Measurements from ENCODE around the gene INTU. TPM values are rescaled to one million over a fixed set of nuclear protein-coding genes. Genes with fewer than 3 reads are reported as not detected.
A peak's percentile ranks its signal among the peaks of the same experiment; 100 is the strongest.

Gene INTU
- total and polyA plus RNA-seq, 9 of the 15 experiments (the other 6 are each of a cell fraction or from before 2014, with no cell fraction given): 1.5 to 8.9 (median 3.9) TPM

DNA sequence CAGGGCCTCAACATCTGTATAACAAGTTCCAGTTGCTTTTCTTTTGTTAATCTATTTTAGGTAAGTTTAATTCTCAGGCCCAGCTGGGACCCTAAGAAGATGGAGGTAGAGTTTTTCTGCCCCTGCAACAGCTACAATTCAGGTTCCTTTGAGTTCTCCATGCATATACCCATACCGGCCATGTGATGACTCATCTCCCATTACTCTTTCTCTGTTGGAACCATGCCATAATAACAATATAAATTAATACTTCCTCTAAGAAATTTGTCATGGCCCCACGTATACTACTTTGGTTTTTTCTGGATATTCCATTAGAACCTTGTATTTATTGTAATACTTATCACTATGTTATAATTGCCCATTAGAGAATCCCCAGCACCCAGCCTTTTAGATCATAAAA, 1.3 kb upstream of the INTU start:
- no peak overlapping the region for H3K4me2 ChIP-seq (ENCODE audit: insufficient read depth, low read length)
- H3K79me2 ChIP-seq (ENCODE audit: control insufficient read depth, insufficient read depth, low read length): peaks cover 6% of the 10 kb centered on the region; the same call in 1 of the 3 replicates
- ATAC-seq: no peak
- ChIA-PET POLR2A (interaction anchor here (0.7 to 1.4 kb wide), 2 partner anchors 11 to 132 kb away, joined by 3 read pairs; no protein-coding TSS in a partner anchor), CTCF (ENCODE audit: low intra/inter-chr PET ratio) (no interaction called here)
- 11% methylated on average over 2 of the region's 2 CpGs for WGBS (ENCODE audit: insufficient coverage, low coverage, missing lambda C conversion rate)
- no peak overlapping the region for H3K4me3 ChIP-seq
- peaks cover 0 to 3% of the 10 kb centered on the region in 2 experiments; a peak in 2 of 5 replicates for H3K4me1 ChIP-seq (replicated peaks in 1 of 2; ENCODE audit: control insufficient read depth in 2 of 2, insufficient read depth in 2 of 2, low read length in 2 of 2)
- peak in 3 of 4 experiments; percentile 13 to 30 (median 14) for DNase-seq (ENCODE audit: extremely low read depth in 1 of 4, low spot score in 3 of 4)
- FAIRE-seq: no peak
- in situ Hi-C loops (cut with MboI): no loop called here
- H3K36me3 ChIP-seq (ENCODE audit: control insufficient read depth, insufficient read depth, low read length): no peaks in the 10 kb centered on the region
- H3K9me1 ChIP-seq (ENCODE audit: control insufficient read depth, insufficient read depth, low read length): no peaks in the 10 kb centered on the region
- intact Hi-C loops (cut with micrococcal nuclease): no loop called here
- H3K9me3 ChIP-seq (replicated peaks; ENCODE audit: control insufficient read depth, insufficient read depth, low read depth, low read length): no peaks in the 10 kb centered on the region
- H3K27me3 ChIP-seq (ENCODE audit: control insufficient read depth in 2 of 2, insufficient read depth in 2 of 2, low read length in 2 of 2): no peaks in the 10 kb centered on the region
- BruUV-seq (replicated peaks): no TSS peak
- peak overlapping the region; percentile 16; the same call in 1 of the 3 replicates for H3K27ac ChIP-seq (ENCODE audit: extremely low read depth, low read depth, low read length)
- H4K20me1 ChIP-seq (replicated peaks; ENCODE audit: control insufficient read depth, insufficient read depth, low read length): no peaks in the 10 kb centered on the region
- no peak overlapping the region for H3K9ac ChIP-seq (ENCODE audit: insufficient read depth in 1 of 2, low read depth in 2 of 2, low read length in 2 of 2)
- peak overlapping the region; percentile 97 for H2AFZ ChIP-seq (ENCODE audit: low read depth, low read length)
- peak; percentile 79 for TF ChIP-seq NFIC (IDR thresholded peaks at IDR 0.05)
- TF ChIP-seq, protein P1, sequence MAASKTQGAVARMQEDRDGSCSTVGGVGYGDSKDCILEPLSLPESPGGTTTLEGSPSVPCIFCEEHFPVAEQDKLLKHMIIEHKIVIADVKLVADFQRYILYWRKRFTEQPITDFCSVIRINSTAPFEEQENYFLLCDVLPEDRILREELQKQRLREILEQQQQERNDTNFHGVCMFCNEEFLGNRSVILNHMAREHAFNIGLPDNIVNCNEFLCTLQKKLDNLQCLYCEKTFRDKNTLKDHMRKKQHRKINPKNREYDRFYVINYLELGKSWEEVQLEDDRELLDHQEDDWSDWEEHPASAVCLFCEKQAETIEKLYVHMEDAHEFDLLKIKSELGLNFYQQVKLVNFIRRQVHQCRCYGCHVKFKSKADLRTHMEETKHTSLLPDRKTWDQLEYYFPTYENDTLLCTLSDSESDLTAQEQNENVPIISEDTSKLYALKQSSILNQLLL (CRISPR knock-in tag; IDR thresholded peaks at IDR 0.05; ENCODE audit: borderline replicate concordance): no peak
- no peak for TF ChIP-seq HSF4 (CRISPR knock-in tag; IDR thresholded peaks at IDR 0.05; ENCODE audit: borderline replicate concordance)
- TF ChIP-seq SRSF3 (IDR thresholded peaks at IDR 0.05; ENCODE audit: insufficient read depth, low read length): no peak
- no peak for TF ChIP-seq POU5F1 (IDR thresholded peaks at IDR 0.05; ENCODE audit: borderline replicate concordance, low read depth, low read length, partially characterized antibody)
- no peak for TF ChIP-seq HDAC8 (tag; IDR thresholded peaks at IDR 0.05)
- TF ChIP-seq, protein P2, sequence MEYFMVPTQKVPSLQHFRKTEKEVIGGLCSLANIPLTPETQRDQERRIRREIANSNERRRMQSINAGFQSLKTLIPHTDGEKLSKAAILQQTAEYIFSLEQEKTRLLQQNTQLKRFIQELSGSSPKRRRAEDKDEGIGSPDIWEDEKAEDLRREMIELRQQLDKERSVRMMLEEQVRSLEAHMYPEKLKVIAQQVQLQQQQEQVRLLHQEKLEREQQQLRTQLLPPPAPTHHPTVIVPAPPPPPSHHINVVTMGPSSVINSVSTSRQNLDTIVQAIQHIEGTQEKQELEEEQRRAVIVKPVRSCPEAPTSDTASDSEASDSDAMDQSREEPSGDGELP (CRISPR knock-in tag; IDR thresholded peaks at IDR 0.05; ENCODE audit: borderline replicate concordance): no peak
- no peak for TF ChIP-seq ARHGAP35 (IDR thresholded peaks at IDR 0.05; ENCODE audit: partially characterized antibody)
- no peak for TF ChIP-seq CBX2 (IDR thresholded peaks at IDR 0.05; ENCODE audit: insufficient read depth, low read length, poor library complexity, severe bottlenecking)
- TF ChIP-seq LARP7 (IDR thresholded peaks at IDR 0.05): no peak
- TF ChIP-seq, protein P3, sequence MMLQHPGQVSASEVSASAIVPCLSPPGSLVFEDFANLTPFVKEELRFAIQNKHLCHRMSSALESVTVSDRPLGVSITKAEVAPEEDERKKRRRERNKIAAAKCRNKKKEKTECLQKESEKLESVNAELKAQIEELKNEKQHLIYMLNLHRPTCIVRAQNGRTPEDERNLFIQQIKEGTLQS (IDR thresholded peaks at IDR 0.05): peak; percentile 91
- TF ChIP-seq, protein P3 (CRISPR knock-in tag; conservative IDR thresholded peaks at IDR 0.05): no peak
- TF ChIP-seq, protein P4, sequence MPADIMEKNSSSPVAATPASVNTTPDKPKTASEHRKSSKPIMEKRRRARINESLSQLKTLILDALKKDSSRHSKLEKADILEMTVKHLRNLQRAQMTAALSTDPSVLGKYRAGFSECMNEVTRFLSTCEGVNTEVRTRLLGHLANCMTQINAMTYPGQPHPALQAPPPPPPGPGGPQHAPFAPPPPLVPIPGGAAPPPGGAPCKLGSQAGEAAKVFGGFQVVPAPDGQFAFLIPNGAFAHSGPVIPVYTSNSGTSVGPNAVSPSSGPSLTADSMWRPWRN (IDR thresholded peaks at IDR 0.05; ENCODE audit: low read depth): no peak
- no peak for TF ChIP-seq RBM14 (IDR thresholded peaks at IDR 0.05; ENCODE audit: borderline replicate concordance, insufficient read depth, low read depth, low read length)
- TF ChIP-seq RFX7 (CRISPR knock-in tag; IDR thresholded peaks at IDR 0.05): no peak
- TF ChIP-seq JUNB (CRISPR knock-in tag; conservative IDR thresholded peaks at IDR 0.05): no peak
- TF ChIP-seq TEAD1 (CRISPR knock-in tag; IDR thresholded peaks at IDR 0.05): no peak
- no peak for TF ChIP-seq HMG20B (CRISPR knock-in tag; IDR thresholded peaks at IDR 0.05)
- TF ChIP-seq COPS2 (conservative IDR thresholded peaks at IDR 0.05): no peak
- TF ChIP-seq KLF6 (CRISPR knock-in tag; IDR thresholded peaks at IDR 0.05; ENCODE audit: borderline replicate concordance): no peak
- TF ChIP-seq NCOA6 (IDR thresholded peaks at IDR 0.05): no peak
